Non-pigmented ciliary epithelial cell (primary cell): Measurements from ENCODE around the gene ITPKA.

Source experiments
- DNase-seq: peaks from one replicate; pipeline ENCODE4 v3.0.0-alpha.2; 2010; ENCODE audit warnings: low read depth

Gene ITPKA

GRCh38 chr15:41511331-41511898 is 17.7 kb downstream of the ITPKA start:
- DNase-seq, result no peak

- no peak for DNase-seq
These were observed 18.3 kb downstream of the ITPKA start for GRCh38 chr15:41511899-41512369.

- no peak for DNase-seq
These were observed 18.9 kb downstream of the ITPKA start for GRCh38 chr15:41512512-41512939.

GRCh38 chr15:41512940-41513505 is 19.3 kb downstream of the ITPKA start:
- DNase-seq, result no peak

DNA sequence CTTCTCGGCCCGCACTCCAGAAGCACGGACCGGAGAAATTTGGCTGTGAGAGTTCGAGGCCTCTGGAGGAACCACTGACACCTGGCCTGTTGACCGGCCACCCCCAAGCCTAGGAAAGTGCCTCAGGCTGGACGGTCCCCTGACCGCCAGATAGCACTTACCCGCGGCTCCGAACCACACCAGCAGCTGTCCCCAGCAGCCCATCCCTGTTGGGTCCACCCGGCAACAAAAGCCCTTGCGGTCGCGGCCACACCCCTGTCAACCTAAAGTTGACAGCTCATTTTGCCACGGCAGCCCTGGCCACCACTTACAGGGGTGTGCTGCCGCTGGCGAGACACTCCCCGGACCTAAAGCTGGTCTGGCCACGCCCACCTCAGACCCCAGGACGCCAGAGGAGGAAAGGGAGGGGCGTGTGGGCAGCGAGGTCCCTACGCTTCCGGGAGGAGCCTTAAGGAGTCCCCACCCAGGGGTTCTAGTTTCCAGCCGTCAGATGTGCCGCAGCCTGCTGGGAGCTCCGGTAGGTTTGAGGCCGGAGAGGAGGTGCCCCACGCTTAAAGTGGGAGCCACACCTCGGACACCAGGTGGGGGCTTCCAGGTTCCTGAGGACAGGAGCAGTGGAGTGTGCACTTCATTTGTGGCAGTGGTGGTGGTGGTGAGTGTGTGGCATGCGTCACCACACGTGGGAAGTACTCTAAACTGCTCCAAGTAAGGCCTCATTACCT is 20.0 kb downstream of the ITPKA start, which contains the start of gene LTK:
Gene LTK, minus strand, starts transcription at position 322 of the 722 bp plus-strand sequence. Its CDS starts 118 bp downstream, at position 204.
- no peak for DNase-seq

GRCh38 chr15:41517895-41518449 is 24.3 kb downstream of the ITPKA start:
- no peak for DNase-seq

DNA sequence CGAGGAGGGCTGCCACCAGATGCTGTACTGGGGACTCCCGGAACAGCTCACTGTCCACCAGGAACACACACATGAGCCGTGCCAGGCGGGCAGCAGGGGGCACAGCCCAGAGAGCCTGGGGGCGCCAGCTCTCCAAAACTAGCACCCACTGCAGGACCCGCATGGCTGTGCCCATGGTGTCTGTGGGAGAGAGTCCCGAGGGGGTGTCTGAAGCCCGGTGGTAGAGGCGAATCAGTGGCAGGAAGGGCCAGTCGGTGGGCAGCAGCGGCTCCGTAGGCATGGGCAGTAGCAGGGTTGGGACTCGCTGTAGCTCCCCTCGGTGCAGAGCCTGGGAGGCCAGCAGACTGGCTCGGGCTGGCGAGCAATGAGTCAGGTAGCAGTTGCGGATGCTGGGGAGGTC is 27.0 kb downstream of the ITPKA start:
- DNase-seq, result no peak

DNA sequence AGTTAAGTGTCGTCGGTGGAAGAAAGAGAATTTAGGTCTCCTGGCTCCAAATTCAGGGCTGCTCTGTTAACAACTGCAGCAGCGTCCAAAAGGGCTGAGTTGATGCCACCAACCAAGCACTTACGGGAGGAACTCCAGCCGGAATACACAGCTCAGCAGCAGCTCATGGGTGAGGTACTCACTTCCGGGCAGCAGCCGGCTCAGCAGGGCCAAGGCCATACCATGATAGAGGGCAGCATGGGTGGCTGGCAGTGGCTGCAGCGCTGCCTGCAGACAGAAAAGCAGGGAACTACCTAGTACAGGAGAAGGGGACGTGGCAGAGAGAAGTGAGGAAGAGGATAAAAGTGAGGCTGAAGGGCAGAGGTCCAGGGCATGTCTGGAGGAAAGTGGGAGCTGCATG is 27.9 kb downstream of the ITPKA start:
- DNase-seq, result no peak

GRCh38 chr15:41523097-41523496 is 29.4 kb downstream of the ITPKA start:
- DNase-seq, result no peak

DNA sequence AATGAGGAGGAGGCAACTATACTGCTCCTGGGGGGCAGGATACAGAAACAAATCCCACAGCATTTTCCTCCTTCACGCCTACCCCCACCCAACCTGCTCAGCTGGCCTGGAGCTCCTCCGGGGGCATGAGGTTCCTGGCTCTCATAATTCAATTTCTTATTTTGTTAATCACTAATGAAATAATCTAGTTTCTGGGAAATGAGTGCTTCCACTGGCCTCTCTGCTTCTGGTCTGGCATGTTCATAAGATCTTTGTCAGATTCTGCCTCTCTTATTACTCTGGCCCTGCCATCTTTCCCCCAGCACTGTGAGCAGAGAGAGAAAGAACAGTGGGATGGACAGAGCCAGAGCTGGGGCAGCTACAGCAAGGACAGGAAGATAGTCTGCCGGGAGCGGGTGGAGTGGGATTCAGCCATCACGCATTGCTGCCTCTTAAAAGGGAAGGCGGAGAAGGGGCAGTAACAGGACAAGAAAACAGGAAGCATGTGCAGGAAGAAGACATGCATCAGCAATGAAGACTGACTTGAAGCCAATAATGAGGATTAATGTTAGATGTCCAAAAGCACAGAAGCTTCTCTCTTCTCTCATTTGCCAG is 36.8 kb downstream of the ITPKA start:
- no peak for DNase-seq

GRCh38 chr15:41535544-41535943 is 41.9 kb downstream of the ITPKA start:
- DNase-seq, result no peak

GRCh38 chr15:41536866-41537265 is 43.2 kb downstream of the ITPKA start:
- DNase-seq, result no peak

GRCh38 chr15:41543521-41543870 is 49.8 kb downstream of the ITPKA start:
- DNase-seq, result no peak

- no peak for DNase-seq
These were observed 51.0 kb downstream of the ITPKA start for GRCh38 chr15:41544650-41545015.

DNA sequence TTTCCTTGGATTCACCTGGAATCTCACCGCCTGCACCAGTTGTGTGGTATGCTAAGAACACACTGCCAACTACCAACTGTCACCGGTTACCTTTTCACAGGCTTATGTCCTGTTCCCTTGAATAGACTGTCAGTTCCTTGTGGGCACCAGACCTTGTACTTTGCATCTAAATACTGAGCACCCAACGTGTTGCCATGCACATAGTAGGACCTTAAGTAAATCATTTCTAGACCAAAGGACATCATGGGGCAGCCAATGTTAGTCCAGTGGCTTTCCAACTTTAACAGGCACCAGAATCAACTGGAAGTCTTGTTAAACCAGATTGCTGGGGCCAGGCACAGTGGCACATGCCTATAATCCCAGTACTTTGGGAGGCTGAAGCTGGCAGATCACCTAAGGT is 51.5 kb downstream of the ITPKA start:
- no peak for DNase-seq

GRCh38 chr15:41546851-41547786 is 53.4 kb downstream of the ITPKA start:
- no peak for DNase-seq

- no peak for DNase-seq
These were observed 56.5 kb downstream of the ITPKA start for GRCh38 chr15:41550066-41550775.
